ENCODE measurements around the gene AGAP1. TPM values are rescaled to one million over a fixed set of nuclear protein-coding genes. Genes with fewer than 3 reads are reported as not detected.

Gene AGAP1
- total and polyA plus RNA-seq, 2 donors (not counting 3 experiments of a cell fraction or from before 2014, with no cell fraction given): 10.2 to 20.9 TPM

GRCh38 chr2:235845245-235845644 lies 351.4 kb downstream of the AGAP1 start:
- Histone ChIP-seq H3K9ac (replicated peaks; ENCODE audit: extremely low read depth, insufficient read depth, low read length) (no peak overlapping the region), H3K4me3 (replicated peaks in 1 of 3; ENCODE audit: insufficient read depth in 1 of 3, low read depth in 1 of 3, low read length in 3 of 3) (no peak overlapping the region), H3K79me2 (ENCODE audit: control insufficient read depth, insufficient read depth, low read length) (no peaks in the 10 kb centered on the region), H3K9me3 (replicated peaks; ENCODE audit: control insufficient read depth, insufficient read depth, low read length) (no peaks in the 10 kb centered on the region), H4K20me1 (replicated peaks; ENCODE audit: control insufficient read depth, extremely low read depth, insufficient read depth, low read length) (no peaks in the 10 kb centered on the region), H2AFZ (ENCODE audit: low read depth, low read length) (no peak overlapping the region), H3K36me3 (ENCODE audit: control insufficient read depth in 2 of 2, extremely low read depth in 1 of 2, insufficient read depth in 2 of 2, low read length in 2 of 2) (no peaks in the 10 kb centered on the region), H3K27me3 (ENCODE audit: control insufficient read depth in 2 of 2, insufficient read depth in 2 of 2, low read length in 2 of 2) (no peaks in the 10 kb centered on the region), H3K4me1 (ENCODE audit: control insufficient read depth, extremely low read depth, insufficient read depth, low read length) (no peaks in the 10 kb centered on the region), H3K4me2 (ENCODE audit: insufficient read depth, low read length) (no peak overlapping the region), H3K9me1 (replicated peaks; ENCODE audit: control insufficient read depth, extremely low read depth, insufficient read depth, low read length) (no peaks in the 10 kb centered on the region), H3K27ac (ENCODE audit: insufficient read depth, low read depth, low read length) (no peak overlapping the region)
- FAIRE-seq (no peak), DNase-seq (ENCODE audit: low read depth, low spot score) (no peak)
- BruUV-seq (replicated peaks): no TSS peak
- dilution Hi-C loops (cut with MboI; ENCODE audit: extremely low pct_ligation_motif_present, low sequenced_read_pairs) (no loop called here), intact Hi-C loops (cut with micrococcal nuclease) (no loop called here)
- no peak for TF ChIP-seq POLR2A (IDR thresholded peaks at IDR 0.05; ENCODE audit: low read depth, low read length)
- no peak for TF ChIP-seq EZH2 (IDR thresholded peaks at IDR 0.05; ENCODE audit: borderline replicate concordance, low read depth, low read length, severe bottlenecking)
- TF ChIP-seq FOS (IDR thresholded peaks at IDR 0.05; ENCODE audit: borderline replicate concordance, insufficient read depth, low read length): no peak
- no peak for TF ChIP-seq MAX (IDR thresholded peaks at IDR 0.05; ENCODE audit: insufficient read depth, insufficient read length)
- no peak for TF ChIP-seq CTCF (IDR thresholded peaks at IDR 0.05; ENCODE audit: extremely low read depth in 1 of 2, insufficient read depth in 1 of 2, low read depth in 1 of 2, low read length in 2 of 2)
- TF ChIP-seq GATA2 (IDR thresholded peaks at IDR 0.05; ENCODE audit: insufficient read depth, insufficient read length, low read depth, low read length): no peak
- TF ChIP-seq POLR2AphosphoS5 (IDR thresholded peaks at IDR 0.05; ENCODE audit: insufficient read depth, low read depth, low read length): no peak
- no peak for TF ChIP-seq MYC (IDR thresholded peaks at IDR 0.05; ENCODE audit: low read depth, low read length)
- TF ChIP-seq JUN (IDR thresholded peaks at IDR 0.05; ENCODE audit: borderline replicate concordance, insufficient read depth, insufficient read length, low read depth): no peak
- CTCF ChIA-PET: no interaction called here
- POLR2A ChIA-PET: no interaction called here

Measured in endothelial cell of umbilical vein (primary cell).